Astrocyte of the spinal cord (primary cell): ENCODE measurements around the gene ATF7.
"Not testable (repeated sequence)": the region's sequence is repeated elsewhere in the genome, so short reads cannot be mapped to it uniquely, and the experiment has no call there.

Experiments used
- DNase-seq: peaks from one replicate; pipeline ENCODE4 v3.0.0; 2011; ENCODE audit warnings: low read depth, low spot score
- H3K4me3 ChIP-seq: 2 replicates; pipeline ENCODE4 v1.5.1; 2011; ENCODE audit warnings: low read depth, mild to moderate bottlenecking, low read length, moderate library complexity
- CTCF ChIP-seq: IDR thresholded peaks from 2 replicates; pipeline ENCODE4 v1.5.1; 2012; ENCODE audit warnings: low read depth, mild to moderate bottlenecking, low read length, inconsistent platforms
- in situ Hi-C: cut with HindIII; loops from 2 replicates; pipeline ENCODE4 v1.10.0; 2017; ENCODE audit warnings: low sequenced_read_pairs

ATF7 gene

DNA sequence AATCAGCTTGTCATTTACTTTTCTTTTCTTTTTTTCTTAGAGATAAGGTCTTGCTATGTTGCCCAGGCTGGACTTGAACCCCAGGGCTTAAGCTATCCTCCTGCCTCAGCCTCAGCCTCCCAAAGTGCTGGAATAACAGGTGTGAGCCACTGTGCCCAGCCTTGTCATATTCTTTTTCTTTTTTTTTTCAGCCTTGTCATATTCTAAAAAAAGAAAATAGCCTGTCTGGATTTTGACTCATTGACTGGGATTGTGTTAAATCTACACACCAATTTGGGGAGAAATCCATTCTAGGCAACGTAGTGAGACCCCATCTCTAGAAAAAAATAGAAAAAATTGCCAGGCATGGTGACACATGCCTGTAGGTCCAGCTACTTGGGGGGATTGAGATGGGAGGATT is 25.6 kb upstream of the ATF7 start:
- peak; percentile 26 for DNase-seq
- no peak for TF ChIP-seq CTCF
- in situ Hi-C loops: no loop called here
- no peak overlapping the region for H3K4me3 ChIP-seq

DNA sequence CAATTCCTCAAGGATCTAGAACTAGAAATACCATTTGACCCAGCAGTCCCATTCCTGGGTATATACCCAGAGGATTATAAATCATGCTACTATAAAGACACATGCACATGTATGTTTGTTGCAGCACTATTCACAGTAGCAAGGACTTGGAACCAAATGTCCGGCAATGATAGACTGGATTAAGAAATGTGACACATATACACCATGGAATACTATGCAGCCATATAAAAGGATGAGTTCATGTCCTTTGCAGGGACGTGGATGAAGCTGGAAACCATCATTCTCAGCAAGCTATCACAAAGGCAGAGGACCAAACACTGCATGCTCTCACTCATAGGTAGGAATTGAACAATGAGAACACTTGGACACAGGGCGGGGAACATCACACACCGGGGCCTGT is 20.1 kb upstream of the ATF7 start:
- DNase-seq, H3K4me3 ChIP-seq, in situ Hi-C loops: not testable (repeated sequence)

DNA sequence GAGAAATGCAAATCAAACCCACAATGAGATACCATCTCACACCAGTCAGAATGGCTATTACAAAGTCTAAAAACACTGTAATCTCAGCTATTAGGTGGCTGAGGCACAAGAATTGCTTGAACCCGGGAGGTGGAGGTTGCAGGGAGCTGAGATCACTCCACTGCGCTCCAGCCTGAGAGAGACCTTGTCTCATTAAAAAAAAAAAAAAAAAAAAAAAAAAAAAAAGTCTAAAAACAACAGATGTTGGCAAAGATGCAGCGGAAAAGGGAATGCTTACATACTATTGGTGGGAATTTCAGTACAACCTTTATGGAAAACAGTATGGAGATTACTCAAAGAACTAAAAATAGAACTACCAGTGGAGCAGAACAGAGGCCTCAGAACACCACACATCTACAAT is 19.0 kb upstream of the ATF7 start:
- TF ChIP-seq CTCF: no peak
- in situ Hi-C loops: no loop called here
- peak; percentile 30 for DNase-seq
- no peak overlapping the region for H3K4me3 ChIP-seq

DNA sequence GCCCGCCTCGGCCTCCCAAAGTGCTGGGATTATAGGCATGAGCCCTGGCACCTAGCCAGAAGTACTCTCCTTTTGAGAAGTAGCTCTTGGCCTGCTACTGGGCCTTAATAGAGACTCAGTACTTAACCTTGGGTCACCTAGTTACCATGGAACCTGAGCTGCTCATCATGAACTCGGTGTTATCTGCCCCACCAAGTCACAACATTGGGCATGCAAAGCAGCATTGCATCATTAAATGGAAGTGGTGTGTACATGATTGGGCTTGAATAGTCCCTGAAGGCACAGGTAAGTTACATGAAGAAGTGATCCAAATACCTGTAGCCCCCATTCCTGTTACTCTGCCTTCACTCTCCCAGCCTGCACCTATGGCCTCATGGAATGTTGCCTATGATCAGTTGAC is 18.0 kb upstream of the ATF7 start:
- in situ Hi-C loops: no loop called here
- no peak for DNase-seq
- no peak overlapping the region for H3K4me3 ChIP-seq
- TF ChIP-seq CTCF: no peak

- DNase-seq: no peak
- in situ Hi-C loops: no loop called here
- H3K4me3 ChIP-seq: no peak overlapping the region
- no peak for TF ChIP-seq CTCF
Measured at GRCh38 chr12:53643232-53643979, 17.2 kb upstream of the ATF7 start.

DNA sequence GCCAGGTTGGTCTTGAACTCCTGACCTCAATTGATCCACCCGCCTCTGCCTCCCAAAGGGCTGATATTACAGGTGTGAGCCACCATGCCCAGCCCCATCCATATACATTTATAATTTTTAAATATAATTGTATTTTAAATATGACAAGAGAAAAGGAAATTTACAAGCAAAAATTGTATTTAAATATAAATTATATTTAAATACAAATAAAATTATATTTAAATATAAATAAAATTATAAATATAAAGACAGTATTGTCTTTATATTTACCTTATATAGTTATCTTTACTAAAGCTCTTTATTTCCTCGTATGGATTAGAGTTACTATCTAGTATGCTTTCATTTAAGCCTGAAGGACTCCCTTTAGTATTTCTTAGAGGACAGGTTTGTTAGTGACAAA is 11.9 kb upstream of the ATF7 start:
- TF ChIP-seq CTCF: no peak
- no peak for DNase-seq
- no peak overlapping the region for H3K4me3 ChIP-seq
- in situ Hi-C loops: no loop called here

GRCh38 chr12:53636641-53637040 is 10.5 kb upstream of the ATF7 start:
- H3K4me3 ChIP-seq: no peak overlapping the region
- TF ChIP-seq CTCF: no peak
- in situ Hi-C loops: no loop called here
- DNase-seq: no peak

DNA sequence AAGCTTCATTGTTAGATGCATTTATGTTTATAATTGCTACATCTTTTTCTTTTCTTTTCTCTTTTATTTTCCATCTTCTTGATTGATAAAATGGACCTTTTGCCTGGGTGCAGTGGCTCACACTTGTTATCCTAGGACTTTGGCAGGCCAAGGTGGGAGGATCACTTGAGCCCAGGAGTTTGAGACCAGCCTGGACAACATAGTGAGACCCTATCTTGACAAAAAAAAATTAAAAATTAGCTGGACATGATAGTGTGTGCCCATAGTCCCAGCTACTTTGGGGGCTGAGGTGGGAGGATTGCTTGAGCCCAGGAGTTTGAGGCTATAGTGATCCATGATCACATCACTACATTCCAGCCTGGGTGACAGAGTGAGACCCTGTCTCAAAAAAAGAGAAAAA is 9.5 kb upstream of the ATF7 start:
- H3K4me3 ChIP-seq, in situ Hi-C loops, DNase-seq: not testable (repeated sequence)
